GM19395 (cell line): ENCODE measurements around the gene KRTAP5-4.
"Not testable (repeated sequence)": the region's sequence is repeated elsewhere in the genome, so short reads cannot be mapped to it uniquely, and the experiment has no call there.

Experiments
- ATAC-seq: cut with Tn5 transposase; IDR thresholded peaks from one replicate; pipeline ENCODE4 v1.9.1; 2021; ENCODE audit warnings: mild to moderate bottlenecking, moderate library complexity; ENCODE audit not compliant: unreplicated experiment

Gene KRTAP5-4

GRCh38 chr11:1604181-1604580 is 17.8 kb downstream of the KRTAP5-4 start:
- no peak for ATAC-seq

GRCh38 chr11:1603629-1604028 is 18.3 kb downstream of the KRTAP5-4 start:
- ATAC-seq, result no peak

GRCh38 chr11:1601663-1602062 is 20.3 kb downstream of the KRTAP5-4 start:
- ATAC-seq, result not testable (repeated sequence)

GRCh38 chr11:1600626-1601025 is 21.3 kb downstream of the KRTAP5-4 start:
- ATAC-seq, result no peak

- ATAC-seq, result no peak
These were observed 23.1 kb downstream of the KRTAP5-4 start for GRCh38 chr11:1598816-1599215.

GRCh38 chr11:1598406-1598805 is 23.5 kb downstream of the KRTAP5-4 start:
- not testable (repeated sequence) for ATAC-seq

GRCh38 chr11:1597994-1598380 is 24.0 kb downstream of the KRTAP5-4 start, which contains the start of gene KRTAP5-2:
KRTAP5-2 (minus strand) TSS chr11:1598294; CDS start chr11:1598250, 44 bp downstream.
- ATAC-seq, result no peak

- ATAC-seq, result no peak
These were observed 24.5 kb downstream of the KRTAP5-4 start for GRCh38 chr11:1597331-1597993.

- not testable (repeated sequence) for ATAC-seq
These were observed 25.3 kb downstream of the KRTAP5-4 start for GRCh38 chr11:1596576-1597121.

- not testable (repeated sequence) for ATAC-seq
These were observed 25.9 kb downstream of the KRTAP5-4 start for GRCh38 chr11:1595994-1596575.

GRCh38 chr11:1592628-1593027 is 29.3 kb downstream of the KRTAP5-4 start:
- ATAC-seq, result no peak

- ATAC-seq, result no peak
These were observed 31.9 kb downstream of the KRTAP5-4 start for GRCh38 chr11:1589996-1590395.

- not testable (repeated sequence) for ATAC-seq
These were observed 32.6 kb downstream of the KRTAP5-4 start for GRCh38 chr11:1589191-1589963.

- ATAC-seq, result no peak
These were observed 35.2 kb downstream of the KRTAP5-4 start for GRCh38 chr11:1586699-1587098.

- not testable (repeated sequence) for ATAC-seq
These were observed 37.1 kb downstream of the KRTAP5-4 start, which contains the start of gene KRTAP5-1 for GRCh38 chr11:1584661-1585370. KRTAP5-1 (minus strand) TSS chr11:1585283; CDS start chr11:1585249, 34 bp downstream.

- ATAC-seq, result not testable (repeated sequence)
These were observed 39.0 kb downstream of the KRTAP5-4 start for GRCh38 chr11:1582909-1583308.

- no peak for ATAC-seq
These were observed 40.0 kb downstream of the KRTAP5-4 start for GRCh38 chr11:1581976-1582375.

GRCh38 chr11:1576825-1577224 is 45.1 kb downstream of the KRTAP5-4 start:
- ATAC-seq, result no peak

- ATAC-seq, result not testable (repeated sequence)
These were observed 46.2 kb downstream of the KRTAP5-4 start for GRCh38 chr11:1575756-1576155.

GRCh38 chr11:1574933-1575242 is 47.0 kb downstream of the KRTAP5-4 start:
- ATAC-seq, result no peak
